UCSD-AML1 (cell line): Measurements from ENCODE around the gene DIS3L.
"Not testable (repeated sequence)": the region's sequence is repeated elsewhere in the genome, so short reads cannot be mapped to it uniquely, and the experiment has no call there.

ENCODE experiments used
- DNase-seq: peaks from one replicate; lab custom pipeline; 2025; ENCODE audit not compliant: unreplicated experiment; lab: John Stamatoyannopoulos, UW

The DIS3L gene

GRCh38 chr15:66309828-66310227, 16.5 kb downstream of the DIS3L start:
- DNase-seq = no peak

- no peak for DNase-seq
These were observed 17.4 kb downstream of the DIS3L start for GRCh38 chr15:66310786-66311185.

GRCh38 chr15:66312144-66312543, 18.8 kb downstream of the DIS3L start:
- no peak for DNase-seq

DNA sequence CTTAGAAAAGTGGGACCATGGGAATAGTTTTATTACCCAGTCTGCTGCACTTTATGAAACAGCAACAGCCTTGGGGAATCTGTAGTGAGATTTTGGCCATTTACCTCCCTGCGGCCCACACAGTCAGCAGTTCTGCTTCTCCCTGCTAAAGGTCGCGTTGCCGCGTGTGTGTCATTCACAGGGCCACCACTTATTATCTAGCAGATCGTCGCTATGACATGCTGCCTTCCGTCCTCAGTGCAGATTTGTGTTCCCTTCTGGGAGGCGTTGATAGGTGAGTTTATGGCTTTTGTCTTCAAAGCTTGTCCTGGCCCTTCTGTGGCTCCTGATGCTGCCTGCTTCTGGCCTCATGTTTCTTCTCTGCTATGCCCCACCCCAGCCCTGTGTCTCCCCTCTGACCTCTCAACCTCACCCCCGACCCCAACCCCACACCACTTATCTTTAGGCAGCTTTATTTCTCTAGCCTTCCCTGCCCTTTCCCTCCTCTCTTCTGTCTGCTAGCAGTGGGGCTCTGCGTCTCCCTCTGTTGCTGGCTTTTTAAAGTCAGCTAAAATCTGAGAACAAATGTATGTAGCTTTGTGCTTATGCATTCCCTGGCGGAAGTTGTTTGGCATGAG, 30.1 kb downstream of the DIS3L start:
- no peak for DNase-seq

GRCh38 chr15:66326051-66326450, 32.7 kb downstream of the DIS3L start:
- no peak for DNase-seq

DNA sequence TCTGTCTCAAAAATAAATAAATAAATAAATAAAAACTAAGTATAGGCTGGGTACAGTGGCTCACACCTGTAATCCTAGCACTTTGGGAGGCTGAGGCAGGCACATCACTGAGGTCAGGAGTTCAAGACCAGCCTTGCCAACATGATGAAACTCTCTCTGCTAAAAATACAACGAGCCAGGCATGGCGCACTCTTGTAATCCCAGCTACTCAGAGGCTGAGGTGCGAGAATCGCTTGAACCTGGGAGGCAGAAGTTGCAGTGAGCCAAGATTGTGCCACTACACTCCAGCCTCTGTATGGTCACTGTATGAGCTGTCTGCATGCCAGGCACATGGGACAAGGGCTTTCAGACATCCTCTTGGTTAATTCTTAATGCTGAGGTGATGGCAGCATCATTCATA, 34.4 kb downstream of the DIS3L start:
- DNase-seq = no peak

GRCh38 chr15:66328771-66329170, 35.4 kb downstream of the DIS3L start:
- no peak for DNase-seq

DNA sequence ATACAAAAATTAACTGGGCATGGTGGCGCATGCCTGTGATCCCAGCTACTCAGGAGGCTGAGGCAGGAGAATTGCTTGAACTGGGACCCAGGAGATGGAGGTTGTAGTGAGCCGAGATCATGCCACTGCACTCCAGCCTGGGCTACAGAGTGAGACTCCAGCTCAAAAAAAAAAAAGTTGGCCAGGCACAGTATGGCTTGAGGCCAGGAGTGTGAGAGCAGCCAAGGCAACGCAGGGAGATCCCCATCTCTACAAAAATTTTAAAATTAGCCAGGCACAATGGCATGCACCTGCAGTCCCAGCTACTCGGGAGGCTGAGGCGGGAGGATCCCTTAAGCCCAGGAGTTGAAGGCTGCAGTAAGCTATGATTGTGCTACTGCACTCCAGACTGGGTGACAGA, 55.2 kb downstream of the DIS3L start:
- DNase-seq = not testable (repeated sequence)

- DNase-seq = no peak
These were observed 62.6 kb downstream of the DIS3L start for GRCh38 chr15:66356077-66356358.

- DNase-seq = peak; percentile 97
These were observed 63.2 kb downstream of the DIS3L start, which contains the start of gene TIPIN for GRCh38 chr15:66356359-66357236. TSS of gene TIPIN (minus strand) at chr15:66356685. CDS start at chr15:66352947, 3,738 bp downstream.

GRCh38 chr15:66359740-66360139, 66.4 kb downstream of the DIS3L start:
- DNase-seq = no peak

DNA sequence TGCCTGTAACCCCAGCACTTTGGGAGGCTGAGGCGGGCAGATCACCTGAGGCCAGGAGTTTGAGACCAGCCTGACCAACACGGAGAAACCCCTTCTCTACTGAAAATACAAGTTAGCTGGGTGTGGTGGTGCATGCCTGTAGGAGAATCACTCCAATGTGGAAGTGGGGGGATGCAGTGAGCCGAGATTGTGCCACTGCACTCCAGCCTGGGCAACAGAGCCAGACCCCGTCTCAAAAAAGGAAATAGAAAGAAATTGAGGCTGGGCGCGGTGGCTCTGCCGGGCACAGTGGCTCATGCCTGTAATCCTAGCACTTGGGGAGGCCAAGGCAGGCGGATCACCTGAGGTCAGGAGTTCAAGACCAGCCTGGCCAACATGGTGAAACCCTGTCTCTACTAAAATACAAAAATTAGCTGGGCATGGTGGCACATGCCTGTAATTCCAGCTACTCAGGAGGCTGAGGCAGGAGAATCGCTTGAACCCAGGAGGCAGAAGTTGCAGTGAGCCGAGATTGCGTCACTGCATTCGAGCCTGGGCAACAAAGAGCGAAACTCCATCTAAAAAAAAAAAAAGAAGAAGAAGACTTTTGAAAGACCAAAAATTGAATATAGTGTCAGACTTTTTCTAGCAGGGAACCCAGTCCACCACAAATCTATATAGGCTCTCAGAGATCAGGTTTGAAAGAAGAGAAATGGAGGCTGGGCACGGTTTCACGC, 68.5 kb downstream of the DIS3L start:
- not testable (repeated sequence) for DNase-seq

DNA sequence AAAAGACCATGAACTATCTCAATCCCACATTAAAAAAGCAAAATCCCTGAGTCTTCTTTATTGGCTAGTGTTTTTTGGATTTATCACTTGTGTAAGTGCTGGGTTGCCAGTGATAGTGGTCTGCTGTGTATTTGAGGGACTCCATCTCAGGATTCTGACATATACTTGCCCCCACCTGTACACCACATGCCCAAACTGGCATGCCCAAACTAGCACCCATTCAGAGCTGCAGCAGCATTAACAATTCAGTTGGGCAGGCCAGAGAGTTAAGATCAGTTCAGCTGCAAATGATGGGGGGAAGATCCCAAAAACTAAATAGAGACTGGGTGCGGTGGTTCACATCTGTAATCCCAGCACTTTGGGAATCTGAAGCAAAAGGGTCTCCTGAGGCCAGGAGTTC, 69.4 kb downstream of the DIS3L start:
- no peak for DNase-seq

GRCh38 chr15:66364944-66365528, 71.7 kb downstream of the DIS3L start:
- DNase-seq = no peak

- DNase-seq = peak; percentile 36
These were observed 76.6 kb downstream of the DIS3L start for GRCh38 chr15:66369773-66370651.

GRCh38 chr15:66374179-66374578, 80.8 kb downstream of the DIS3L start:
- no peak for DNase-seq

GRCh38 chr15:66378814-66379430, 85.6 kb downstream of the DIS3L start:
- no peak for DNase-seq

GRCh38 chr15:66381376-66381775, 88.0 kb downstream of the DIS3L start:
- DNase-seq = not testable (repeated sequence)
